MM.1S (cell line): ENCODE measurements around the gene P2RX6.

Source experiments
- EZH2phosphoT487 ChIP-seq: fragments of 300-600 bp; sonication (generic); IDR thresholded peaks from 2 replicates; pipeline ENCODE4 v1.6.1; 2018; ENCODE audit warnings: antibody characterized with exemption, low read length
- TF ChIP-seq, protein P1 (sequence below): fragments of 300-600 bp; sonication (generic); IDR thresholded peaks from 2 replicates; pipeline ENCODE4 v1.5.1; 2016; ENCODE audit warnings: antibody characterized with exemption, low read length, mixed read lengths

DNA sequence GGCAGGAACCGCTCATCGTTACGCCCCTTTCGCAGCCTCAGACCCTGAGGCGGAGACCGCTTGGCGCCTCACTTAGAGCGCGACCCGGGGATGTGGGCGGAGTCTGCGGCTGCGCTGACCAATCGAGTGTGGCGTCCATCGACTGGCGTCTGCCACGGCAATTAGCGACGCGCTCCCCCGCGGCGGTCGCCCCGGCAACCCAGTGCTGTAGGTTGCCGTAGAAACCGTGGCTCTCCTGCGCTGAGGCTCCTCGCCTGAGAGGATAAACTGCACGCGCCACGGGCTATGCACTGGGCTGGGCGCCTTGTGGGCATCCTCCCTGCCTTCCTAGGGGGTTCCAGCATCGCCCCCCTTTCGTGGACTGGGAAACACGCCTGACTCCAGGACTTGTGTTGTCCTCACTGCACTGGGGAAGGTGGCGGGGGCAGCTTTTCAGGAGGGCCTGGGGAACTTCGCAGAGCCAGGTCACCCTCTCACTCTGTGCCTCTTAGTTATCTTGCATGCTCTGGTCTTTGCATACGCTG, 701 bp upstream of the P2RX6 start:
- TF ChIP-seq, protein P1, sequence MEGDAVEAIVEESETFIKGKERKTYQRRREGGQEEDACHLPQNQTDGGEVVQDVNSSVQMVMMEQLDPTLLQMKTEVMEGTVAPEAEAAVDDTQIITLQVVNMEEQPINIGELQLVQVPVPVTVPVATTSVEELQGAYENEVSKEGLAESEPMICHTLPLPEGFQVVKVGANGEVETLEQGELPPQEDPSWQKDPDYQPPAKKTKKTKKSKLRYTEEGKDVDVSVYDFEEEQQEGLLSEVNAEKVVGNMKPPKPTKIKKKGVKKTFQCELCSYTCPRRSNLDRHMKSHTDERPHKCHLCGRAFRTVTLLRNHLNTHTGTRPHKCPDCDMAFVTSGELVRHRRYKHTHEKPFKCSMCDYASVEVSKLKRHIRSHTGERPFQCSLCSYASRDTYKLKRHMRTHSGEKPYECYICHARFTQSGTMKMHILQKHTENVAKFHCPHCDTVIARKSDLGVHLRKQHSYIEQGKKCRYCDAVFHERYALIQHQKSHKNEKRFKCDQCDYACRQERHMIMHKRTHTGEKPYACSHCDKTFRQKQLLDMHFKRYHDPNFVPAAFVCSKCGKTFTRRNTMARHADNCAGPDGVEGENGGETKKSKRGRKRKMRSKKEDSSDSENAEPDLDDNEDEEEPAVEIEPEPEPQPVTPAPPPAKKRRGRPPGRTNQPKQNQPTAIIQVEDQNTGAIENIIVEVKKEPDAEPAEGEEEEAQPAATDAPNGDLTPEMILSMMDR, result no peak
- no peak for TF ChIP-seq EZH2phosphoT487
